ENCODE data around the gene DPP10.
A peak's percentile ranks its signal among the peaks of the same experiment; 100 is the strongest.
"Not testable (repeated sequence)": the region's sequence is repeated elsewhere in the genome, so short reads cannot be mapped to it uniquely, and the experiment has no call there.

Gene DPP10

GRCh38 chr2:114843963-114844362, 401.5 kb downstream of the DPP10 start:
- DNase-seq, result no peak

- DNase-seq, result no peak
Measured at GRCh38 chr2:114857196-114857595, 414.8 kb downstream of the DPP10 start.

GRCh38 chr2:114859726-114860510, 417.5 kb downstream of the DPP10 start:
- DNase-seq, result no peak

GRCh38 chr2:114862243-114862642, 419.8 kb downstream of the DPP10 start:
- DNase-seq, result no peak

- peak; percentile 19 for DNase-seq
Measured at GRCh38 chr2:114864901-114865300, 422.5 kb downstream of the DPP10 start.

GRCh38 chr2:114880046-114880445, 437.6 kb downstream of the DPP10 start:
- DNase-seq, result no peak

GRCh38 chr2:114919985-114920384, 477.5 kb downstream of the DPP10 start:
- no peak for DNase-seq

GRCh38 chr2:114922076-114922475, 479.6 kb downstream of the DPP10 start:
- no peak for DNase-seq

- DNase-seq, result no peak
Measured at GRCh38 chr2:114925296-114926255, 483.1 kb downstream of the DPP10 start.

GRCh38 chr2:114926303-114926702, 483.9 kb downstream of the DPP10 start:
- no peak for DNase-seq

GRCh38 chr2:114929225-114929624, 486.8 kb downstream of the DPP10 start:
- no peak for DNase-seq

- DNase-seq, result no peak
Measured at GRCh38 chr2:114933671-114934241, 491.3 kb downstream of the DPP10 start.

- no peak for DNase-seq
Measured at GRCh38 chr2:114935031-114935430, 492.6 kb downstream of the DPP10 start.

- no peak for DNase-seq
Measured at GRCh38 chr2:114937366-114937930, 495.0 kb downstream of the DPP10 start.

- no peak for DNase-seq
Measured at GRCh38 chr2:114940785-114941458, 498.5 kb downstream of the DPP10 start.

- peak; percentile 37 for DNase-seq
Measured at GRCh38 chr2:114949228-114949804, 506.9 kb downstream of the DPP10 start.

GRCh38 chr2:114960389-114960788, 517.9 kb downstream of the DPP10 start:
- DNase-seq, result no peak

GRCh38 chr2:114962532-114962931, 520.1 kb downstream of the DPP10 start:
- no peak for DNase-seq

GRCh38 chr2:114968748-114969400, 526.4 kb downstream of the DPP10 start:
- no peak for DNase-seq

GRCh38 chr2:115004321-115004720, 561.9 kb downstream of the DPP10 start:
- DNase-seq, result not testable (repeated sequence)

GRCh38 chr2:115011721-115012120, 569.3 kb downstream of the DPP10 start:
- no peak for DNase-seq

GRCh38 chr2:115022013-115022412, 579.6 kb downstream of the DPP10 start:
- not testable (repeated sequence) for DNase-seq
